GM23338 (cell line): ENCODE data around the gene PTPRE. TPM values are rescaled to one million over a fixed set of nuclear protein-coding genes. Genes with fewer than 3 reads are reported as not detected.

Source experiments
- ATAC-seq: fragments of 200-7000 bp; cut with Tn5 transposase; 3 replicates; pipeline ENCODE4 v1.9.1; 2020
- DNase-seq: peaks from one replicate; pipeline ENCODE4 v3.0.0-alpha.2; 2015; ENCODE audit warnings: low spot score
- H2AFZ ChIP-seq: fragments of 200-600 bp; sonication (generic); 2 replicates; pipeline ENCODE4 v1.8.0; 2016; ENCODE audit warnings: antibody characterized with exemption, mild to moderate bottlenecking, moderate library complexity
- H3F3A ChIP-seq: fragments of 200-600 bp; sonication (generic); replicated peaks from 2 replicates; pipeline ENCODE4 v1.8.0; 2017; ENCODE audit warnings: antibody characterized with exemption, mixed run types, low read depth
- H3K27ac ChIP-seq: fragments of 200-600 bp; sonication (generic); 2 replicates; pipeline ENCODE4 v1.6.1; 2016; ENCODE audit warnings: low read depth
- H3K27me3 ChIP-seq: fragments of 200-600 bp; sonication (generic); 2 replicates; pipeline ENCODE4 v1.8.0; 2016; ENCODE audit warnings: mild to moderate bottlenecking, mixed run types, moderate library complexity; ENCODE audit not compliant: insufficient read depth
- H3K36me3 ChIP-seq: fragments of 200-600 bp; sonication (generic); 2 replicates; pipeline ENCODE4 v1.8.0; 2016; ENCODE audit warnings: mild to moderate bottlenecking; ENCODE audit not compliant: insufficient read depth
- H3K4me1 ChIP-seq: fragments of 200-600 bp; sonication (generic); 2 replicates; pipeline ENCODE4 v1.8.0; 2016; ENCODE audit warnings: mild to moderate bottlenecking, moderate library complexity; ENCODE audit not compliant: insufficient read depth
- H3K4me2 ChIP-seq: fragments of 200-600 bp; sonication (generic); 2 replicates; pipeline ENCODE4 v1.7.1; 2017; ENCODE audit warnings: mixed run types
- H3K4me3 ChIP-seq: fragments of 200-600 bp; sonication (generic); 2 replicates; pipeline ENCODE4 v1.6.1; 2016; ENCODE audit warnings: mixed run types
- H3K79me2 ChIP-seq: fragments of 200-600 bp; sonication (generic); replicated peaks from 2 replicates; pipeline ENCODE4 v1.8.0; 2017; ENCODE audit warnings: mild to moderate bottlenecking; ENCODE audit not compliant: insufficient read depth
- H3K9me2 ChIP-seq: fragments of 200-600 bp; sonication (generic); 2 replicates; pipeline ENCODE4 v1.8.0; 2017; ENCODE audit not compliant: insufficient read depth
- H4K20me1 ChIP-seq: fragments of 200-600 bp; sonication (generic); replicated peaks from 2 replicates; pipeline ENCODE4 v1.8.0; 2017; ENCODE audit warnings: mild to moderate bottlenecking; ENCODE audit not compliant: insufficient read depth
- H3K27ac Mint-ChIP-seq: 2 replicates; pipeline ENCODE4 v1.8.0; 2020; ENCODE audit warnings: inconsistent platforms, mild to moderate bottlenecking, moderate library complexity, mixed read lengths
- H3K27me3 Mint-ChIP-seq: 3 replicates; pipeline ENCODE4 v1.8.0; 2022; ENCODE audit warnings: low read depth, mild to moderate bottlenecking, moderate library complexity, mixed read lengths, inconsistent platforms; ENCODE audit not compliant: insufficient read depth, poor library complexity
- H3K36me3 Mint-ChIP-seq: 3 replicates; pipeline ENCODE4 v1.8.0; 2021; ENCODE audit warnings: low read depth, mild to moderate bottlenecking, inconsistent platforms, moderate library complexity, mixed read lengths
- H3K4me1 Mint-ChIP-seq: 3 replicates; pipeline ENCODE4 v1.8.0; 2020; ENCODE audit warnings: mild to moderate bottlenecking, inconsistent platforms, mixed read lengths
- H3K4me3 Mint-ChIP-seq: 3 replicates; pipeline ENCODE4 v1.8.0; 2021; ENCODE audit warnings: moderate library complexity, mild to moderate bottlenecking, inconsistent platforms, mixed read lengths
- H3K9me3 Mint-ChIP-seq: 3 replicates; pipeline ENCODE4 v1.8.0; 2020; ENCODE audit warnings: moderate library complexity, mild to moderate bottlenecking, inconsistent platforms, mixed read lengths
- CREB1 ChIP-seq: fragments of 250-450 bp; sonication (Bioruptor Pico); IDR thresholded peaks from 2 replicates; pipeline ENCODE4 v1.5.0; 2020; ENCODE audit warnings: low read depth, mild to moderate bottlenecking, moderate library complexity
- EZH2 ChIP-seq: fragments of 200-600 bp; sonication (generic); IDR thresholded peaks from one replicate; pipeline ENCODE4 v1.8.0; 2017; ENCODE audit warnings: antibody characterized with exemption, mild to moderate bottlenecking, low read depth; ENCODE audit not compliant: unreplicated experiment
- EZH2phosphoT487 ChIP-seq: fragments of 200-600 bp; sonication (generic); IDR thresholded peaks from one replicate; pipeline ENCODE4 v1.8.1; 2018; ENCODE audit warnings: antibody characterized with exemption; ENCODE audit not compliant: unreplicated experiment
- JUNB ChIP-seq: IDR thresholded peaks from one replicate; pipeline ENCODE4 v1.6.1; 2016; ENCODE audit warnings: antibody characterized with exemption; ENCODE audit not compliant: unreplicated experiment
- NANOG ChIP-seq: IDR thresholded peaks from 2 replicates; pipeline ENCODE4 v1.6.1; 2016; ENCODE audit warnings: antibody characterized with exemption, borderline replicate concordance
- POLR2AphosphoS5 ChIP-seq: IDR thresholded peaks from 2 replicates; pipeline ENCODE4 v1.6.1; 2016; ENCODE audit warnings: antibody characterized with exemption, low read depth
- STAT1 ChIP-seq: IDR thresholded peaks from one replicate; pipeline ENCODE4 v1.6.1; 2016; ENCODE audit warnings: antibody characterized with exemption; ENCODE audit not compliant: unreplicated experiment
- ZNF114 ChIP-seq: fragments of 250-450 bp; sonication (Bioruptor Pico); IDR thresholded peaks from 2 replicates; pipeline ENCODE4 v1.5.0; 2020; ENCODE audit warnings: mild to moderate bottlenecking, moderate library complexity
- ZNF331 ChIP-seq: fragments of 250-450 bp; sonication (Bioruptor Pico); IDR thresholded peaks from 2 replicates; pipeline ENCODE4 v1.5.0; 2020; ENCODE audit warnings: low read depth, mild to moderate bottlenecking, moderate library complexity
- polyA plus RNA-seq: library from polyadenylated mRNA; unstranded; fragments of >200 nt; fragmentation: Nextera tagmentation; extraction: Ambion mirVana; gene quantifications from 2 replicates; pipeline ENCODE4 v1.2.1, GENCODE V29; 2016
- total RNA-seq: library from RNA; depleted of rRNA; stranded (reverse); fragments of >200 nt; shearing (Covaris generic); gene quantifications from 2 replicates; pipeline ENCODE4 v1.2.3, GENCODE V29; 2014
- TF ChIP-seq, protein P1 (sequence below), 2 experiments: fragments of 200-600 bp in 1 of 2; sonication (generic) in 1 of 2; conservative IDR thresholded peaks; 2 replicates each; pipeline versions ENCODE4 v1.5.1 to v1.6.1; 2016 to 2017; ENCODE audit warnings: antibody characterized with exemption in 2 of 2, low read depth in 2 of 2, mild to moderate bottlenecking in 2 of 2, moderate library complexity in 1 of 2
- TF ChIP-seq, protein P2 (sequence below): IDR thresholded peaks from one replicate; pipeline ENCODE4 v1.6.1; 2018; ENCODE audit warnings: antibody characterized with exemption; ENCODE audit not compliant: unreplicated experiment
- TF ChIP-seq, protein P3 (sequence below): fragments of 250-450 bp; sonication (Bioruptor Pico); IDR thresholded peaks from 2 replicates; pipeline ENCODE4 v1.5.0; 2020; ENCODE audit warnings: mild to moderate bottlenecking, moderate library complexity
- TF ChIP-seq, protein P4 (sequence below): IDR thresholded peaks from 2 replicates; pipeline ENCODE4 v1.6.1; 2016; ENCODE audit warnings: antibody characterized with exemption

Gene PTPRE
- total and polyA plus RNA-seq, 2 experiments from 2014 or later, result 0.34 to 0.42 TPM

DNA sequence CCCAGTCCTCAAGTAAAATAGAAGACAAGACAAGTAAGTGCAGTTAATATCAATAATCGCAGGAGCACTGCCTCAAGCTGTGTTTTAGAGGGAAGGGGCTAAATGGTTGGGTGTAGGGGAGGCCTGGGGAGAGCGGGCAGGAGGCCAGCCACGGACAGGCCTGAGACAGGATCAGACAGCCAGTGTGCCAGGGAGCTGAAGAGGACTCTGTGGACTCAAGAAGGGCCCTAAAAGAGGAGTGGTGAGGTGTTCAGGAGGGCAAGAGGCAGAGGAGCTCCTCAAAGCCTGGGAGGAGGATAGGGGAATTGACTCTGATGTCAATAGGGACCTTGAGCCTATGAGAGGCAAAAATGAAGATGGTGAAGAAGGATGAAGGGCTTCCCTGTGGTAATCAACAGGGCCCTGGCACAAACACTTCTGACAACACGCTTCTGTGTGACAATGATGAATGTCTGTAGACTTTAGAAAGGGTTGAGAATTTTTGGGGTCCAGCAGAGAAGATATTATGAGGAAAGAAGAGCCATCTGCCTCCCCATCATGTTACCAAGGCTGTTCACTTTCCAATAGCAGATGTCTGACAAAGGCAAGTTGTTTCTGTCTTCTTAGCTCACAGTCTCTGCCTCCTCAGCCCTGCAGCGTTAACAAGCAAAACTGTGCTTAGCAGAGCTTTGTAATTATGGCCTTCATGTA lies 2.4 kb upstream of the PTPRE start:
- Histone ChIP-seq H3K4me1 (no peaks in the 10 kb centered on the region), H3K9me2 (no peaks in the 10 kb centered on the region), H3K4me3 (no peak overlapping the region), H3K4me2 (no peak overlapping the region), H3F3A (no peaks in the 10 kb centered on the region), H3K27ac (no peak overlapping the region), H2AFZ (no peak overlapping the region), H3K79me2 (no peaks in the 10 kb centered on the region), H3K36me3 (no peaks in the 10 kb centered on the region), H4K20me1 (no peaks in the 10 kb centered on the region), H3K27me3 (peaks cover 9% of the 10 kb centered on the region)
- DNase-seq, result no peak
- Mint-ChIP-seq H3K36me3 (no peaks in the 10 kb centered on the region), H3K4me1 (peaks cover 2% of the 10 kb centered on the region; the same call in 2 of the 3 replicates), H3K9me3 (no peaks in the 10 kb centered on the region; the same call in 2 of the 3 replicates), H3K27ac (no peak overlapping the region), H3K4me3 (no peak overlapping the region), H3K27me3 (peaks cover 15% of the 10 kb centered on the region)
- TF ChIP-seq NANOG, result no peak
- TF ChIP-seq, protein P1, sequence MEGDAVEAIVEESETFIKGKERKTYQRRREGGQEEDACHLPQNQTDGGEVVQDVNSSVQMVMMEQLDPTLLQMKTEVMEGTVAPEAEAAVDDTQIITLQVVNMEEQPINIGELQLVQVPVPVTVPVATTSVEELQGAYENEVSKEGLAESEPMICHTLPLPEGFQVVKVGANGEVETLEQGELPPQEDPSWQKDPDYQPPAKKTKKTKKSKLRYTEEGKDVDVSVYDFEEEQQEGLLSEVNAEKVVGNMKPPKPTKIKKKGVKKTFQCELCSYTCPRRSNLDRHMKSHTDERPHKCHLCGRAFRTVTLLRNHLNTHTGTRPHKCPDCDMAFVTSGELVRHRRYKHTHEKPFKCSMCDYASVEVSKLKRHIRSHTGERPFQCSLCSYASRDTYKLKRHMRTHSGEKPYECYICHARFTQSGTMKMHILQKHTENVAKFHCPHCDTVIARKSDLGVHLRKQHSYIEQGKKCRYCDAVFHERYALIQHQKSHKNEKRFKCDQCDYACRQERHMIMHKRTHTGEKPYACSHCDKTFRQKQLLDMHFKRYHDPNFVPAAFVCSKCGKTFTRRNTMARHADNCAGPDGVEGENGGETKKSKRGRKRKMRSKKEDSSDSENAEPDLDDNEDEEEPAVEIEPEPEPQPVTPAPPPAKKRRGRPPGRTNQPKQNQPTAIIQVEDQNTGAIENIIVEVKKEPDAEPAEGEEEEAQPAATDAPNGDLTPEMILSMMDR (conservative IDR thresholded peaks at IDR 0.05; ENCODE audit: low read depth in 2 of 2), result no peak
- no peak for TF ChIP-seq ZNF114 (CRISPR knock-in tag)
- TF ChIP-seq EZH2, result no peak
- TF ChIP-seq, protein P2, sequence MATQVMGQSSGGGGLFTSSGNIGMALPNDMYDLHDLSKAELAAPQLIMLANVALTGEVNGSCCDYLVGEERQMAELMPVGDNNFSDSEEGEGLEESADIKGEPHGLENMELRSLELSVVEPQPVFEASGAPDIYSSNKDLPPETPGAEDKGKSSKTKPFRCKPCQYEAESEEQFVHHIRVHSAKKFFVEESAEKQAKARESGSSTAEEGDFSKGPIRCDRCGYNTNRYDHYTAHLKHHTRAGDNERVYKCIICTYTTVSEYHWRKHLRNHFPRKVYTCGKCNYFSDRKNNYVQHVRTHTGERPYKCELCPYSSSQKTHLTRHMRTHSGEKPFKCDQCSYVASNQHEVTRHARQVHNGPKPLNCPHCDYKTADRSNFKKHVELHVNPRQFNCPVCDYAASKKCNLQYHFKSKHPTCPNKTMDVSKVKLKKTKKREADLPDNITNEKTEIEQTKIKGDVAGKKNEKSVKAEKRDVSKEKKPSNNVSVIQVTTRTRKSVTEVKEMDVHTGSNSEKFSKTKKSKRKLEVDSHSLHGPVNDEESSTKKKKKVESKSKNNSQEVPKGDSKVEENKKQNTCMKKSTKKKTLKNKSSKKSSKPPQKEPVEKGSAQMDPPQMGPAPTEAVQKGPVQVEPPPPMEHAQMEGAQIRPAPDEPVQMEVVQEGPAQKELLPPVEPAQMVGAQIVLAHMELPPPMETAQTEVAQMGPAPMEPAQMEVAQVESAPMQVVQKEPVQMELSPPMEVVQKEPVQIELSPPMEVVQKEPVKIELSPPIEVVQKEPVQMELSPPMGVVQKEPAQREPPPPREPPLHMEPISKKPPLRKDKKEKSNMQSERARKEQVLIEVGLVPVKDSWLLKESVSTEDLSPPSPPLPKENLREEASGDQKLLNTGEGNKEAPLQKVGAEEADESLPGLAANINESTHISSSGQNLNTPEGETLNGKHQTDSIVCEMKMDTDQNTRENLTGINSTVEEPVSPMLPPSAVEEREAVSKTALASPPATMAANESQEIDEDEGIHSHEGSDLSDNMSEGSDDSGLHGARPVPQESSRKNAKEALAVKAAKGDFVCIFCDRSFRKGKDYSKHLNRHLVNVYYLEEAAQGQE, result no peak
- no peak for TF ChIP-seq EZH2phosphoT487
- TF ChIP-seq JUNB, result no peak
- no peak for TF ChIP-seq CREB1 (CRISPR knock-in tag)
- TF ChIP-seq, protein P3, sequence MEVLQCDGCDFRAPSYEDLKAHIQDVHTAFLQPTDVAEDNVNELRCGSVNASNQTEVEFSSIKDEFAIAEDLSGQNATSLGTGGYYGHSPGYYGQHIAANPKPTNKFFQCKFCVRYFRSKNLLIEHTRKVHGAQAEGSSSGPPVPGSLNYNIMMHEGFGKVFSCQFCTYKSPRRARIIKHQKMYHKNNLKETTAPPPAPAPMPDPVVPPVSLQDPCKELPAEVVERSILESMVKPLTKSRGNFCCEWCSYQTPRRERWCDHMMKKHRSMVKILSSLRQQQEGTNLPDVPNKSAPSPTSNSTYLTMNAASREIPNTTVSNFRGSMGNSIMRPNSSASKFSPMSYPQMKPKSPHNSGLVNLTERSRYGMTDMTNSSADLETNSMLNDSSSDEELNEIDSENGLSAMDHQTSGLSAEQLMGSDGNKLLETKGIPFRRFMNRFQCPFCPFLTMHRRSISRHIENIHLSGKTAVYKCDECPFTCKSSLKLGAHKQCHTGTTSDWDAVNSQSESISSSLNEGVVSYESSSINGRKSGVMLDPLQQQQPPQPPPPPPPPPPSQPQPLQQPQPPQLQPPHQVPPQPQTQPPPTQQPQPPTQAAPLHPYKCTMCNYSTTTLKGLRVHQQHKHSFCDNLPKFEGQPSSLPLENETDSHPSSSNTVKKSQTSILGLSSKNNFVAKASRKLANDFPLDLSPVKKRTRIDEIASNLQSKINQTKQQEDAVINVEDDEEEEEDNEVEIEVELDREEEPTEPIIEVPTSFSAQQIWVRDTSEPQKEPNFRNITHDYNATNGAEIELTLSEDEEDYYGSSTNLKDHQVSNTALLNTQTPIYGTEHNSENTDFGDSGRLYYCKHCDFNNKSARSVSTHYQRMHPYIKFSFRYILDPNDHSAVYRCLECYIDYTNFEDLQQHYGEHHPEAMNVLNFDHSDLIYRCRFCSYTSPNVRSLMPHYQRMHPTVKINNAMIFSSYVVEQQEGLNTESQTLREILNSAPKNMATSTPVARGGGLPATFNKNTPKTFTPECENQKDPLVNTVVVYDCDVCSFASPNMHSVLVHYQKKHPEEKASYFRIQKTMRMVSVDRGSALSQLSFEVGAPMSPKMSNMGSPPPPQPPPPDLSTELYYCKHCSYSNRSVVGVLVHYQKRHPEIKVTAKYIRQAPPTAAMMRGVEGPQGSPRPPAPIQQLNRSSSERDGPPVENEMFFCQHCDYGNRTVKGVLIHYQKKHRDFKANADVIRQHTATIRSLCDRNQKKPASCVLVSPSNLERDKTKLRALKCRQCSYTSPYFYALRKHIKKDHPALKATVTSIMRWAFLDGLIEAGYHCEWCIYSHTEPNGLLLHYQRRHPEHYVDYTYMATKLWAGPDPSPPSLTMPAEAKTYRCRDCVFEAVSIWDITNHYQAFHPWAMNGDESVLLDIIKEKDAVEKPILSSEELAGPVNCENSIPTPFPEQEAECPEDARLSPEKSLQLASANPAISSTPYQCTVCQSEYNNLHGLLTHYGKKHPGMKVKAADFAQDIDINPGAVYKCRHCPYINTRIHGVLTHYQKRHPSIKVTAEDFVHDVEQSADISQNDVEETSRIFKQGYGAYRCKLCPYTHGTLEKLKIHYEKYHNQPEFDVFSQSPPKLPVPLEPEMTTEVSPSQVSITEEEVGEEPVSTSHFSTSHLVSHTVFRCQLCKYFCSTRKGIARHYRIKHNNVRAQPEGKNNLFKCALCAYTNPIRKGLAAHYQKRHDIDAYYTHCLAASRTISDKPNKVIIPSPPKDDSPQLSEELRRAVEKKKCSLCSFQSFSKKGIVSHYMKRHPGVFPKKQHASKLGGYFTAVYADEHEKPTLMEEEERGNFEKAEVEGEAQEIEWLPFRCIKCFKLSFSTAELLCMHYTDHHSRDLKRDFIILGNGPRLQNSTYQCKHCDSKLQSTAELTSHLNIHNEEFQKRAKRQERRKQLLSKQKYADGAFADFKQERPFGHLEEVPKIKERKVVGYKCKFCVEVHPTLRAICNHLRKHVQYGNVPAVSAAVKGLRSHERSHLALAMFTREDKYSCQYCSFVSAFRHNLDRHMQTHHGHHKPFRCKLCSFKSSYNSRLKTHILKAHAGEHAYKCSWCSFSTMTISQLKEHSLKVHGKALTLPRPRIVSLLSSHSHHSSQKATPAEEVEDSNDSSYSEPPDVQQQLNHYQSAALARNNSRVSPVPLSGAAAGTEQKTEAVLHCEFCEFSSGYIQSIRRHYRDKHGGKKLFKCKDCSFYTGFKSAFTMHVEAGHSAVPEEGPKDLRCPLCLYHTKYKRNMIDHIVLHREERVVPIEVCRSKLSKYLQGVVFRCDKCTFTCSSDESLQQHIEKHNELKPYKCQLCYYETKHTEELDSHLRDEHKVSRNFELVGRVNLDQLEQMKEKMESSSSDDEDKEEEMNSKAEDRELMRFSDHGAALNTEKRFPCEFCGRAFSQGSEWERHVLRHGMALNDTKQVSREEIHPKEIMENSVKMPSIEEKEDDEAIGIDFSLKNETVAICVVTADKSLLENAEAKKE (CRISPR knock-in tag), result no peak
- no peak for TF ChIP-seq POLR2AphosphoS5
- TF ChIP-seq, protein P4, sequence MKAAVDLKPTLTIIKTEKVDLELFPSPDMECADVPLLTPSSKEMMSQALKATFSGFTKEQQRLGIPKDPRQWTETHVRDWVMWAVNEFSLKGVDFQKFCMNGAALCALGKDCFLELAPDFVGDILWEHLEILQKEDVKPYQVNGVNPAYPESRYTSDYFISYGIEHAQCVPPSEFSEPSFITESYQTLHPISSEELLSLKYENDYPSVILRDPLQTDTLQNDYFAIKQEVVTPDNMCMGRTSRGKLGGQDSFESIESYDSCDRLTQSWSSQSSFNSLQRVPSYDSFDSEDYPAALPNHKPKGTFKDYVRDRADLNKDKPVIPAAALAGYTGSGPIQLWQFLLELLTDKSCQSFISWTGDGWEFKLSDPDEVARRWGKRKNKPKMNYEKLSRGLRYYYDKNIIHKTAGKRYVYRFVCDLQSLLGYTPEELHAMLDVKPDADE, result no peak
- TF ChIP-seq ZNF331, result no peak
- TF ChIP-seq STAT1, result no peak
- ATAC-seq, result no peak
